Measurements from ENCODE around the gene SH2B3. TPM values are rescaled to one million over a fixed set of nuclear protein-coding genes. Genes with fewer than 3 reads are reported as not detected.

Gene SH2B3
- total RNA-seq, 2 experiments from 2014 or later, result 25.8 to 51.3 TPM

DNA sequence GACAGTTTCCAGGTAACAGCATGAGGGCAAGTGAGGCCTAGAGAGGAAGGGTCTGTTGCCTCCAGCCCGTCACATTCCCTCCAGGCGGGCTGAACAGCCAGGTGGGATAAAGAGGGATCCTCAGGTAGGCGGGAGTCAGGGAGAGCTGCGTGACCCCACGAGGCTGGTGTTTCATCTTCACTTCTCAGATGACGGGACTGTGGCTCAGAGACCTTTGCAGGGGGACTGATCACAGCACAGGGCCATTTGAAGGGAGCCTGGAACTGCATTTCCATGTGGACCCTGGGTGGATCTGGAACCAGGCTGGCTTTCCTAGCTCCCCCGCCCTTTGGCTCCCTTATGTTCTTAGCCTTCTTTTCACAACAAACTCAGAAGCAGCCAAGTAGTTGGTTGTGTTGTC is 37.4 kb downstream of the SH2B3 start:
- Histone ChIP-seq H3K9me2 (ENCODE audit: insufficient read depth, low read length) (no peaks in the 10 kb centered on the region), H4K20me1 (ENCODE audit: insufficient read depth, low read length) (peaks cover 19% of the 10 kb centered on the region; the same call in 1 of the 2 replicates), H3K79me2 (ENCODE audit: insufficient read depth, low read depth, low read length) (peaks cover 9% of the 10 kb centered on the region; the same call in 1 of the 2 replicates), H3K4me2 (ENCODE audit: low read length) (peak overlapping the region; percentile 77; the same call in 1 of the 2 replicates), H3K27ac (ENCODE audit: low read depth, low read length, poor library complexity, severe bottlenecking) (peak overlapping the region; percentile 91), H3K36me3 (ENCODE audit: insufficient read depth, low read length) (peaks cover 54% of the 10 kb centered on the region), H2AFZ (ENCODE audit: low read length) (no peak overlapping the region), H3K9me3 (ENCODE audit: low read length) (no peaks in the 10 kb centered on the region), H3K4me1 (ENCODE audit: insufficient read depth, low read length, poor library complexity, severe bottlenecking) (peaks cover 59% of the 10 kb centered on the region), H3K4me3 (ENCODE audit: low read depth, low read length, poor library complexity, severe bottlenecking) (no peak overlapping the region)
- DNase-seq (ENCODE audit: low spot score), result no peak
- TF ChIP-seq, protein P1, sequence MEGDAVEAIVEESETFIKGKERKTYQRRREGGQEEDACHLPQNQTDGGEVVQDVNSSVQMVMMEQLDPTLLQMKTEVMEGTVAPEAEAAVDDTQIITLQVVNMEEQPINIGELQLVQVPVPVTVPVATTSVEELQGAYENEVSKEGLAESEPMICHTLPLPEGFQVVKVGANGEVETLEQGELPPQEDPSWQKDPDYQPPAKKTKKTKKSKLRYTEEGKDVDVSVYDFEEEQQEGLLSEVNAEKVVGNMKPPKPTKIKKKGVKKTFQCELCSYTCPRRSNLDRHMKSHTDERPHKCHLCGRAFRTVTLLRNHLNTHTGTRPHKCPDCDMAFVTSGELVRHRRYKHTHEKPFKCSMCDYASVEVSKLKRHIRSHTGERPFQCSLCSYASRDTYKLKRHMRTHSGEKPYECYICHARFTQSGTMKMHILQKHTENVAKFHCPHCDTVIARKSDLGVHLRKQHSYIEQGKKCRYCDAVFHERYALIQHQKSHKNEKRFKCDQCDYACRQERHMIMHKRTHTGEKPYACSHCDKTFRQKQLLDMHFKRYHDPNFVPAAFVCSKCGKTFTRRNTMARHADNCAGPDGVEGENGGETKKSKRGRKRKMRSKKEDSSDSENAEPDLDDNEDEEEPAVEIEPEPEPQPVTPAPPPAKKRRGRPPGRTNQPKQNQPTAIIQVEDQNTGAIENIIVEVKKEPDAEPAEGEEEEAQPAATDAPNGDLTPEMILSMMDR (conservative IDR thresholded peaks at IDR 0.05; ENCODE audit: low read length), result no peak
- TF ChIP-seq EZH2phosphoT487 (IDR thresholded peaks at IDR 0.05; ENCODE audit: borderline replicate concordance, low read depth, low read length), result no peak
- ChIA-PET POLR2A (interaction anchor here (1.1 to 2.5 kb wide), 3 partner anchors 8 to 39 kb away, joined by 3 to 16 read pairs (median 12); no protein-coding TSS in a partner anchor), CTCF (ENCODE audit: unreplicated experiment) (interaction anchor here (0.6 to 2.0 kb wide), 3 partner anchors 8 to 46 kb away, joined by 3 to 5 read pairs (median 4); no protein-coding TSS in a partner anchor)
- no TSS peak for BruUV-seq (replicated peaks)
- intact Hi-C loops (cut with micrococcal nuclease; ENCODE audit: unreplicated experiment), result no loop called here

DNA sequence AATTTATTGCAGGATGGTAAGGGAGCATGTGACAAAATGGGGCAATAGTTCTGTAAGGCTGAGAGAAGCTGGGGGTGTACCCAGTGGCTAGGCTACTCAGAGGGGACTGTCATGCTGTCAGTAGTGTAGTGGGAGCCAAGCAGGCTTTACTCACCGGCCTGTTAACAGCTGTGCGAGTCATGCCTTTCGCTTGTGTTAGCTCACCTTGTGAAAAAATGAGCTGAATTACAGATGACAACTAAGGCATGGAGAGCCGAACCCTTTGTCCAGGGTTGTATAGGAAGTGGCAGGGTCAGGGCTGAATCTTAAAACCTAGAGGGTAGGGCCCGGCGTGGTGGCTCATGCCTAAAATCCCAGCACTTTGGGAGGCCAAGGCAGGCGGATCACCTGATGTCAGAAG is 37.9 kb downstream of the SH2B3 start:
- intact Hi-C loops (cut with micrococcal nuclease; ENCODE audit: unreplicated experiment), result no loop called here
- ChIA-PET POLR2A (interaction anchor here (0.5 to 2.5 kb wide), 5 partner anchors 8 to 190 kb away, joined by 3 to 16 read pairs (median 3); no protein-coding TSS in a partner anchor), CTCF (ENCODE audit: unreplicated experiment) (interaction anchor here (0.6 to 2.0 kb wide), 4 partner anchors 8 to 47 kb away, joined by 3 to 5 read pairs (median 4); no protein-coding TSS in a partner anchor)
- BruUV-seq (replicated peaks), result no TSS peak
- Histone ChIP-seq H3K9me3 (ENCODE audit: low read length) (no peaks in the 10 kb centered on the region), H3K4me1 (ENCODE audit: insufficient read depth, low read length, poor library complexity, severe bottlenecking) (peaks cover 59% of the 10 kb centered on the region), H3K4me3 (ENCODE audit: low read depth, low read length, poor library complexity, severe bottlenecking) (no peak overlapping the region), H3K27ac (ENCODE audit: low read depth, low read length, poor library complexity, severe bottlenecking) (peak overlapping the region; percentile 91), H4K20me1 (ENCODE audit: insufficient read depth, low read length) (peaks cover 19% of the 10 kb centered on the region; the same call in 1 of the 2 replicates), H3K4me2 (ENCODE audit: low read length) (peak overlapping the region; percentile 77), H3K36me3 (ENCODE audit: insufficient read depth, low read length) (peaks cover 59% of the 10 kb centered on the region), H3K79me2 (ENCODE audit: insufficient read depth, low read depth, low read length) (peaks cover 9% of the 10 kb centered on the region; the same call in 1 of the 2 replicates), H2AFZ (ENCODE audit: low read length) (no peak overlapping the region), H3K9me2 (ENCODE audit: insufficient read depth, low read length) (no peaks in the 10 kb centered on the region)
- TF ChIP-seq EZH2phosphoT487 (IDR thresholded peaks at IDR 0.05; ENCODE audit: borderline replicate concordance, low read depth, low read length), result no peak
- TF ChIP-seq, protein P1 (conservative IDR thresholded peaks at IDR 0.05; ENCODE audit: low read length), result no peak
- DNase-seq (ENCODE audit: low spot score), result no peak
